NCI-H2081 (cell line): ENCODE data around the gene MOBP.
"Not testable (repeated sequence)": the region's sequence is repeated elsewhere in the genome, so short reads cannot be mapped to it uniquely, and the experiment has no call there.

Source experiments
- DNase-seq, 2 experiments: peaks; one replicate each; lab custom pipeline; 2025; lab: John Stamatoyannopoulos, UW

Gene MOBP

GRCh38 chr3:39467394-39468107, at the start of gene MOBP:
Gene MOBP (plus strand): TSS chr3:39467680. CDS start chr3:39502070, 34,390 bp downstream.
- DNase-seq: no peak

DNA sequence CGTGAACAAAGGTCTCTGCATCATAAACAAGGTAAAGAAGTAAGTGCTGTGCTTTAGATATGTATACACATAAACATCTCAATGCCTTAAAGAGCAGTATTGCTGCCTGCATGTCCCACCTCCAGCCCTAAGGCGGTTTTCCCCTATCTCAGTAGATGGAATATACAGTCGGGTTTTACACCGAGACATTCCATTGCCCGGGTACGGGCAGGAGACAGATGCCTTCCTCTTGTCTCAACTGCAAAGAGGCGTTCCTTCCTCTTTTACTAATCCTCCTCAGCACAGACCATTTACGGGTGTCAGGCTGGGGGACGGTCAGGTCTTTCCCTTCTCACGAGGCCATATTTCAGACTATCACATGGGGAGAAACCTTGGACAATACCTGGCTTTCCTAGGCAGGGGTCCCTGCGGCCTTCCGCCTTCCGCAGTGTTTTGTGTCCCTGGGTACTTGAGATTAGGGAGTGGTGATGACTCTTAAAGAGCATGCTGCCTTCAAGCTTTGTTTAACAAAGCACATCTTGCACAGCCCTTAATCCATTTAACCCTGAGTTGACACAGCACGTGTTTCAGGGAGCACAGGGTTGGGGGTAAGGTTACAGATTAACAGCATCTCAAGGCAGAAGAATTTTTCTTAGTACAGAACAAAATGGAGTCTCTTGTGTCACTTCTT, 48.8 kb upstream of the MOBP start:
- not testable (repeated sequence) for DNase-seq

GRCh38 chr3:39419742-39420315, 47.7 kb upstream of the MOBP start:
- DNase-seq: no peak

DNA sequence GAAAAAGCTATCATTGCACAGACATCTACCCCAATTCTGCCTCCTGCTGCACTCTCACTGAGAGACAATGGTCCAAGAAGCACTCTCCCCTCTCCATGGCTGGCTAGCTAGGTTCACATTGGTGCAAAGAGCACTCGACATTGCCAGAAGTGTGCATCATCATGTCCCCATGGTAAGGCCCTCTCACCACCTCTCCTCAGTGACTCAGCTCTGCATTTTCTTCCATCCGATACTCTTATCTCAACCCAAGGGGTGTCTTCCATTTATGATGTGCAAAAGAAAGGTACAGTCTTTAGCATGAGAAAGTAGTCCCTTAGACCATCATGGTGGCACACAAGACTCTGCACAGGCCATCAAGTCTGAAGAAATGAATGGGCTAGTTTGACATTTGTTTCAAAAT, 46.9 kb upstream of the MOBP start:
- no peak for DNase-seq

DNA sequence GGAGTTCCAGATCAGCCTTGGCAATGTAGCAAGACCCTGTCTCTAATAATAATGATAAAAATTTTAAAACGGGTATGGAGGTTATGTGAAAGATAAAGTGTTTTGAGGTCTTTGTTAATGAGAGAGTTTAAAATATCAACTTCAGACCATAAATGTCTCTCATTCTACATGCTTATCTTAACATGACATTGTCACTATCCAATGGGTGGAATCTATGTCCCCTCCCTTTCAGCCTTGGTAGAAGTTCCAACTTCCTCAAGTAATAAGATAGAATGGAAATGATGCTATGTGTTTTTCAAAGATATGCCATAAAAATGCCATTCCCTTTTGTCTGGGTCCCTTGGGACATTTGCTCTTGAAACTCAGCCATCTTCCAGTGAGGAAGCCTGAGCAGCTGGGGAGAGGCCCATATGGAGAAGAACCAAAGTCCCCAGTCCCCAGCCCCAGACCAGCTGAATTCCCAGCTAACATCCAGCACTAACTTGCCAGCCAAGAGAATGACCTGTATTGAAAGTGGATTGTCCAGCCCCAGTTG, 44.0 kb upstream of the MOBP start:
- DNase-seq: no peak

GRCh38 chr3:39426312-39426711, 41.2 kb upstream of the MOBP start:
- no peak for DNase-seq

DNA sequence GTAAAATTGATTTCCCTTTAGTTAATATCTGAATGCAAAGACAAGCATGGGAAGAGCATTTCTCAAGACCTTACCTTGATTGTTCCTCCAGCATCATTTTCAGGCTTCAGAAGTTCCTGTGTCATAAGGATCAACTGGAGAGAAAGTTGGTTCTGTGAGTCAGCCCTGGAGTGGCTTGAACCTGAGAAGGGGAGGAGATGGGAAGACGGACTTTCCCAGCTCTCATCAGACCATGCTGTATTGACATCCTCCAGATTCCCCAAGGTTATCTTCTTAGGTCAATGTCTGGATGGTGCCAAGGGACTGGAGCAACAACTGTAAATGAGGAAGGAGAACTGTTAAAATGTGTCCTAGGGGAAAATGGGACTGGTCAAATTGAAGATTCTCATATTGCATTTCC, 40.0 kb upstream of the MOBP start:
- DNase-seq: no peak

DNA sequence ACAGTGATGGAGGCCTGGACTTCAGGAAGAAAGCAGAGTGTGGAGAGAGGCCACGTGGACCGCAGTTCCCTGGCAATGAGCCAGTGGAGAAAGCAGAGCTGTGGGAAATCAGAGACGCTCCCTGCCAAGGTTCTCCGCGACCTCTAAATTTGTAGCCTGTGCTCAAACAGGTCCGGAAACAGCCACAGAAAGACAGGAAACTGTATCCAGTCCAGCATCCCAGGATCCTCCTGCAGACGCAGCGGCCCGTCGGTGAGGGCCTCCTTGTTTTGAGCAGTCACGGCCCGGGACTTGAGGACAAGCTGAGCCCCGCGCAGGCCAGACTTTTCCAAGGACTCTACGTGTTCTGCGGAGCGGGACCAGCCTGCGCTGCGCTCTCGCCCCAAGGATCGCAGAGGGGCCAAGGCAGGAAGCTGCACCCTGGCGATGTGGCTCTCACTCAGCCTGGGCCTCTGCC, 38.7 kb upstream of the MOBP start:
- DNase-seq: no peak

- no peak for DNase-seq
Observed at GRCh38 chr3:39429466-39429865, 38.0 kb upstream of the MOBP start.

GRCh38 chr3:39432342-39432741, 35.1 kb upstream of the MOBP start:
- no peak for DNase-seq

GRCh38 chr3:39433642-39434041, 33.8 kb upstream of the MOBP start:
- no peak for DNase-seq

GRCh38 chr3:39434574-39434973, 32.9 kb upstream of the MOBP start:
- DNase-seq: no peak

- peak in 1 of 2 experiments; percentile 41 for DNase-seq
Observed at GRCh38 chr3:39435006-39435748, 32.3 kb upstream of the MOBP start.

DNA sequence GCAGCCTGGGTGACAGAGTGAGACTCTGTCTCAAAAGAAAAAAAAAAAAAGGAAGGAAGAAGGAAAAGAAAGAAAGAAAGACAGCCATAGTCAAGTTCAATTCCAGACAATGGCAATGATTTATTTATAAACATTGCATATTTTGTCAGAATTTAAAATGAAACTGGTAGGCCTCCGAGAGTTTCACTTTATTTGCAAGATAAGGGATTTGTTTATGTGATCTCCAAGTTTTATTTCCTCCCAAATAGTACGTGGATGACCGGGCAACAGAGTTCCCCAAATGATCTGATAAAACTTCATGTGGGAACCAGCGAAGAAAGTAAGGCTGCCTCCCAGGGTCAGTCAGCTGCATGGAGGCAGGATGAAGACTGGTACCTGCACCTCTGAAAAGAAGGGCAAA, 28.6 kb upstream of the MOBP start:
- DNase-seq: no peak

DNA sequence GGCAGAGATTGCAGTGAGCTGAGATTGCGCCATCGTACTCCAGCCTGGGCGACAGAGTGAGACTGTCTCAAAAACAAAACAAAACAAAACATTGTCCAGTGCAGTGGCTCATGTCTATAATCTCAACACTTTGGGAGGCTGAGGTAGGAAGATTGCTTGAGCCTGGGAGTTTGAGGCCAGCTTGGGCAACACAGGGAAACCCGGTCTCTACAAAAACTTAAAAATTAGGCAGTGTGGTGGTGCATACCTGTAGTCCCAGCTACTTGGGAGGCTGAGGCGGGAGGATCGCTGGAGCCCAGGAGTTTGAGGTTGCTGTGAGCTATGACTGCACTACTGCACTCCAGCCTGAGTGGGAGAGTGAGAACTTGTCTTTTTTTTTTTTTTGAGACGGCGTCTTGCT, 27.2 kb upstream of the MOBP start:
- no peak for DNase-seq

DNA sequence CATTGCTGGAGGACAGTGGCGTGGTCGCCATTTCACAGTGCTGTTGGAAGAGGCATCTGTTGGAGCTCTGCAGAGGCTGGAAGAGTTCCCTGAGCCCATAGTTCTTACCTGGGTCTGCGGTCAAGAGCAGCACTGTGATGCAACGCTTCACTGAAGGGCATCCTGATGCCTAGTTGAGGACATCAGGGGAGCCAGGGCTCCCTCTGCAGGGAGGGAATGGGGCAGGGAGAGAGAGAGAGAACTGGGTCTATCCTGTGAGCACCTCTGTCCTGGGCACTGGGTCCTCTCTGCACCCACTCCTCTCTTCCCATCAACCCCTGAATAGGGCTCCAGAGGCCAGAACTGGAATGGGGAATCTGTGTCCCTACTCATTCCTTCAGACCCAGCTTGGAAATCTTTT, 23.9 kb upstream of the MOBP start:
- DNase-seq: no peak

DNA sequence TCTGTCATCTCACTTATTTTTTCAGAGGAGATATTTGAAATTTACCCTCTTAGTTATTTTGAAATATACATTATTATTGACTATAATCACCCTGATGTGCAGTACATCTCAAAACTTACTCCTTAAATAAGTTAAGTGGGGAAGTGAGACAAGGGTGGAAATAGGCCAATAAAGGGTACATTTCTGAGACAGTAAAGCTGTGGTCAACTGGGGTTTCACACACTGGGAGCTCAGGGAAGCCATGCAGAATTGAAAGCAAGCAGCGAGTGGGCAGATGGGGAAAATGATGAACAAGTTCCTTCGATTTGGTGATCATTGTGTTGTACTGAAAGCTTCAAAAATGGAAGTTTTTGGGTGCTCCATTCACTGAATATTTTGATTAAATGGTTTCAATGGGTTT, 21.6 kb upstream of the MOBP start:
- DNase-seq: no peak

DNA sequence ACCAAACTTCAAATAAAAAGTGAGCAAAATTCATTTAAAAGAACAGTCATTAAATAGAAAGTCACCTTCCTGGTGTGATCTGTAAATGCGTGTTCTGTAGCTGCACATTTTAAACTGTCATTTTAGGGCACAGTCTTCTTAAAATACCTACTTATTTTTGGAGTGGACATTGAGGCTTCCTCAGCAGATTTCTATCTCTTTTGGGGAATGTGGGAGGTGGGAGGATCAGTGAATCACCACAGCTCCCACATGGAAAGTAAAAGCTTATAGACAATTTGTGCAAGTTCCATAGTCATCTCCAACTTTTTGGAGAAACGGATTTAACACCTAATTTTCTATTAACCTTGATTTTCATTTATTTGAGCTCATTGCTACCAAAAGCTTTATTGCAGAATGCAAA, 21.0 kb upstream of the MOBP start:
- DNase-seq: no peak

GRCh38 chr3:39447637-39448483, 19.6 kb upstream of the MOBP start:
- DNase-seq: peak; percentile 79 to 82

DNA sequence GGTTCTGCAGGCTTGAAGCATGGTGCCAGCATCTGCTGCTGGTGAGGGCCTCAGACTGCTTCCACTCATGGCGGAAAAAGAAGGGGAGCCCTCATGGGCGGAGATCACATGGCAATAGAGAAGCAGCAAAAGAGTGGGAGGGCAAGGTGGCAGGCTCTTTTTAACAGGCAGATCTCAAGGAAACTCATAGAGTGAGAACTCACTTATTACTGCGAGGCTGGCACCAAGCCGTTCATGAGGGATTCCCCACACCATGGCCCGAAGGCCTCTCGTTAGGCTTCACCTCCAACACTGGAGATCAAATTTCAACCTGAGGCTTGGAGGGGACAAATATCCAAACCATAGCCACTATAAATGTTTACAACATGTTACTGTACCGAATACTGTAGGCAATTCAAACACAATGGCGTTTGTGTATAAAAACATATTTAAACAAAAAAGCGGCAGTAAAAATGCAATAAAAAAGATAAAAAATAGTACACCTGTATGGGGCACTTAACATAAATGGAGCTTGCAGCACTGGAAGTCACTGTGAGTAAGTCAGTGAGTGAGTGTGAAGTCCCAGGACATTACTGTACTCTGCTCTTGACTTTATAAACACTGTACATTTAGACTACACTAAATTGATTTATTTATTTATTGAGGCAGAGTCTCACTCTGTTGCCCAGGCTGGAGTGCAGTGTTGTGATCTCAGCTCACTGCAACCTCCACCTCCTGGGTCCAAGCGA, 18.8 kb upstream of the MOBP start:
- DNase-seq: no peak

- DNase-seq: no peak
Observed at GRCh38 chr3:39449796-39450195, 17.7 kb upstream of the MOBP start.
